Breast epithelium (tissue), 4 donors: ENCODE data around the gene DIS3L2. TPM values are rescaled to one million over a fixed set of nuclear protein-coding genes. Genes with fewer than 3 reads are reported as not detected.
"Not testable (repeated sequence)": the region's sequence is repeated elsewhere in the genome, so short reads cannot be mapped to it uniquely, and the experiment has no call there.

Experiments
- DNase-seq, 2 donors: peaks; one replicate each; pipeline ENCODE4 v3.0.0-alpha.2; 2019; ENCODE audit warnings: low spot score in 2 of 2
- H3K27ac ChIP-seq, 2 donors: fragments of 200-600 bp; sonication (generic) in 1 of 2; one replicate each; pipeline ENCODE4 v1.5.1; 2016 to 2019; ENCODE audit warnings: mild to moderate bottlenecking in 1 of 2
- H3K27me3 ChIP-seq, 2 donors: fragments of 200-600 bp; sonication (generic) in 1 of 2; one replicate each; pipeline versions ENCODE4 v1.5.1 to v1.6.0; 2017 to 2019; ENCODE audit warnings: control low read depth in 1 of 2, mild to moderate bottlenecking in 1 of 2
- H3K36me3 ChIP-seq: fragments of 200-600 bp; one replicate; pipeline ENCODE4 v1.5.1; 2019
- H3K4me1 ChIP-seq, 2 donors: fragments of 200-600 bp; sonication (generic); one replicate each; pipeline ENCODE4 v1.5.1; 2016 to 2019; ENCODE audit warnings: control low read depth in 1 of 2
- H3K4me3 ChIP-seq, 3 donors: fragments of 200-600 bp; sonication (generic); 1 replicate in 2 of 3; 2 replicates in 1 of 3; pipeline ENCODE4 v1.5.1; 2016 to 2019; ENCODE audit warnings: mild to moderate bottlenecking in 3 of 3, moderate library complexity in 2 of 3
- H3K9me3 ChIP-seq, 2 donors: fragments of 200-600 bp; sonication (generic) in 1 of 2; one replicate each; pipeline ENCODE4 v1.5.1; 2016 to 2019; ENCODE audit warnings: control low read depth in 1 of 2
- POLR2A ChIP-seq: fragments of 450-650 bp; IDR thresholded peaks from one replicate; pipeline ENCODE4 v1.6.1; 2016; ENCODE audit warnings: antibody characterized with exemption, mild to moderate bottlenecking, moderate library complexity
- POLR2AphosphoS5 ChIP-seq, 3 donors: sonication (generic); formaldehyde crosslinking; IDR thresholded peaks; one replicate each; pipeline ENCODE4 v1.6.1; 2017; ENCODE audit warnings: antibody characterized with exemption in 3 of 3
- intact Hi-C: fragments of 100-400 bp; cut with DNase I; formaldehyde crosslinking; loops from one replicate; pipeline ENCODE4 v1.15.1; 2023; ENCODE audit warnings: low total_unique reads
- total RNA-seq, 3 donors: library from RNA; depleted of rRNA; stranded (reverse); fragments of >200 nt; gene quantifications; one replicate each; pipeline ENCODE4 v1.1.0, GENCODE V29; 2016
- TF ChIP-seq, protein P1 (sequence below), 3 donors: fragments of 450-650 bp; IDR thresholded peaks; one replicate each; pipeline ENCODE4 v1.5.1; 2016 to 2017; ENCODE audit warnings: antibody characterized with exemption in 3 of 3, mild to moderate bottlenecking in 3 of 3, moderate library complexity in 3 of 3

Gene DIS3L2
- total RNA-seq, 3 donors from 2014 or later, result 19.2 to 38.9 (median 33.4) TPM

GRCh38 chr2:232146294-232146693 is 184.8 kb downstream of the DIS3L2 start:
- TF ChIP-seq, protein P1, sequence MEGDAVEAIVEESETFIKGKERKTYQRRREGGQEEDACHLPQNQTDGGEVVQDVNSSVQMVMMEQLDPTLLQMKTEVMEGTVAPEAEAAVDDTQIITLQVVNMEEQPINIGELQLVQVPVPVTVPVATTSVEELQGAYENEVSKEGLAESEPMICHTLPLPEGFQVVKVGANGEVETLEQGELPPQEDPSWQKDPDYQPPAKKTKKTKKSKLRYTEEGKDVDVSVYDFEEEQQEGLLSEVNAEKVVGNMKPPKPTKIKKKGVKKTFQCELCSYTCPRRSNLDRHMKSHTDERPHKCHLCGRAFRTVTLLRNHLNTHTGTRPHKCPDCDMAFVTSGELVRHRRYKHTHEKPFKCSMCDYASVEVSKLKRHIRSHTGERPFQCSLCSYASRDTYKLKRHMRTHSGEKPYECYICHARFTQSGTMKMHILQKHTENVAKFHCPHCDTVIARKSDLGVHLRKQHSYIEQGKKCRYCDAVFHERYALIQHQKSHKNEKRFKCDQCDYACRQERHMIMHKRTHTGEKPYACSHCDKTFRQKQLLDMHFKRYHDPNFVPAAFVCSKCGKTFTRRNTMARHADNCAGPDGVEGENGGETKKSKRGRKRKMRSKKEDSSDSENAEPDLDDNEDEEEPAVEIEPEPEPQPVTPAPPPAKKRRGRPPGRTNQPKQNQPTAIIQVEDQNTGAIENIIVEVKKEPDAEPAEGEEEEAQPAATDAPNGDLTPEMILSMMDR (IDR thresholded peaks at IDR 0.05), result no peak
- TF ChIP-seq POLR2AphosphoS5 (IDR thresholded peaks at IDR 0.05) (no peak), POLR2A (no peak)
- H3K4me1 ChIP-seq, result no peaks in the 10 kb centered on the region
- H3K36me3 ChIP-seq, result no peaks in the 10 kb centered on the region
- no peak overlapping the region for H3K27ac ChIP-seq
- no peak overlapping the region for H3K4me3 ChIP-seq
- H3K9me3 ChIP-seq, result no peaks in the 10 kb centered on the region
- intact Hi-C loops, result no loop called here
- H3K27me3 ChIP-seq, result no peaks in the 10 kb centered on the region
- DNase-seq, result no peak

DNA sequence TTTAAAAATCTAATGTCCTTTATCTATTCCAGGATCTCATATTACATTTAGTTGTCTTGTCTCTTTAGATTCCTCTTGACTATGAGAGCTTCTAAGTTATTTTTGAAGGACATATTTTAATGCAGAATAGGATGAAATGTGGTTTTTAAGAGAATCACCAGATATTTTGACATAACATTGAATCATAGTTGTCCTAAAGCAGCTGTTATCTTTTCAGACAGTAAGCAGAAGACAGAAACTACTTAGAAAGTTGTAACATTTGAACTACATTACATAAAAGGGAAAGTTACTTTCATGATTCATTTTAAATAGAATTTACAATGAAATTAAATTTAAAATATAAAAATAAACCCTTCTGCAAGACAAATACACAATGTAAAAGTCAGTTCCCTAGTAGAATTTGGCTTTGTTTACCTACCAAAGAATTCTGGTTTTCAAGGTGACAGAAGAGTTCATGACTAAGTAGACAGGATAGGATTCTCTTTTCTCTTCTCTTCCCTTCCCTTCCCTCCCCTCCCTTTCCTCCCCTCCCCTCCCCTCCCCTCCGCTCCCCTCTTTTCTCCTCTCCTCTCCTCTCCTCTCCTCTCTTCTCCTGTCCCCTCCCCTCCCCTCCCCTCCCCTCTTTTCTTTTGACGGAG is 186.0 kb downstream of the DIS3L2 start:
- Histone ChIP-seq H3K27me3 (no peaks in the 10 kb centered on the region), H3K27ac (no peak overlapping the region), H3K36me3 (no peaks in the 10 kb centered on the region), H3K4me3 (no peak overlapping the region), H3K4me1 (no peaks in the 10 kb centered on the region), H3K9me3 (no peaks in the 10 kb centered on the region)
- no peak for DNase-seq
- intact Hi-C loops, result no loop called here
- no peak for TF ChIP-seq POLR2A
- TF ChIP-seq, protein P1 (IDR thresholded peaks at IDR 0.05), result no peak
- no peak for TF ChIP-seq POLR2AphosphoS5 (IDR thresholded peaks at IDR 0.05)

GRCh38 chr2:232162187-232162586 is 200.7 kb downstream of the DIS3L2 start:
- TF ChIP-seq, protein P1 (IDR thresholded peaks at IDR 0.05), result no peak
- TF ChIP-seq POLR2AphosphoS5 (IDR thresholded peaks at IDR 0.05) (no peak), POLR2A (no peak)
- no peak for DNase-seq
- H3K27ac ChIP-seq, result no peak overlapping the region
- H3K27me3 ChIP-seq, result no peaks in the 10 kb centered on the region
- no peak overlapping the region for H3K4me3 ChIP-seq
- intact Hi-C loops, result no loop called here
- peaks cover 3% of the 10 kb centered on the region for H3K36me3 ChIP-seq
- H3K4me1 ChIP-seq, result no peaks in the 10 kb centered on the region
- no peaks in the 10 kb centered on the region for H3K9me3 ChIP-seq

GRCh38 chr2:232170396-232170795 is 208.9 kb downstream of the DIS3L2 start:
- Histone ChIP-seq H3K36me3 (no peaks in the 10 kb centered on the region), H3K27ac (peak overlapping the region; percentile 73 to 75), H3K4me3 (no peak overlapping the region), H3K9me3 (no peaks in the 10 kb centered on the region), H3K4me1 (no peaks in the 10 kb centered on the region), H3K27me3 (no peaks in the 10 kb centered on the region)
- TF ChIP-seq, protein P1 (IDR thresholded peaks at IDR 0.05), result no peak
- TF ChIP-seq POLR2A (no peak), POLR2AphosphoS5 (IDR thresholded peaks at IDR 0.05) (no peak)
- intact Hi-C loops, result no loop called here
- no peak for DNase-seq

GRCh38 chr2:232174662-232175061 is 213.1 kb downstream of the DIS3L2 start:
- Histone ChIP-seq H3K9me3 (no peaks in the 10 kb centered on the region), H3K27me3 (no peaks in the 10 kb centered on the region), H3K4me1 (no peaks in the 10 kb centered on the region), H3K36me3 (no peaks in the 10 kb centered on the region), H3K4me3 (no peak overlapping the region), H3K27ac (no peak overlapping the region)
- intact Hi-C loops, result no loop called here
- no peak for TF ChIP-seq POLR2AphosphoS5 (IDR thresholded peaks at IDR 0.05)
- TF ChIP-seq, protein P1 (IDR thresholded peaks at IDR 0.05), result no peak
- no peak for TF ChIP-seq POLR2A
- DNase-seq, result no peak

- H3K36me3 ChIP-seq, DNase-seq, H3K27ac ChIP-seq, H3K4me1 ChIP-seq, H3K27me3 ChIP-seq, H3K4me3 ChIP-seq, intact Hi-C loops, H3K9me3 ChIP-seq: not testable (repeated sequence)
Measured at GRCh38 chr2:232176587-232176986, 215.1 kb downstream of the DIS3L2 start.
